Testis (tissue), 5 donors: ENCODE measurements around the gene MRPL41. TPM values are rescaled to one million over a fixed set of nuclear protein-coding genes. Genes with fewer than 3 reads are reported as not detected.

Source experiments
- DNase-seq: peaks from one replicate; pipeline ENCODE4 v3.0.0-alpha.2; 2019
- H3K27ac ChIP-seq, 2 donors: fragments of 200-600 bp; sonication (generic); one replicate each; pipeline ENCODE4 v1.5.1; 2019
- H3K27me3 ChIP-seq: fragments of 200-600 bp; sonication (generic); one replicate; pipeline ENCODE4 v1.5.1; 2019
- H3K36me3 ChIP-seq: fragments of 200-600 bp; sonication (generic); one replicate; pipeline ENCODE4 v1.5.1; 2017; ENCODE audit warnings: low read depth; ENCODE audit errors: missing control alignments
- H3K4me1 ChIP-seq: fragments of 200-600 bp; sonication (generic); one replicate; pipeline ENCODE4 v1.5.1; 2019
- H3K4me3 ChIP-seq, 2 donors: fragments of 200-600 bp; sonication (generic); one replicate each; pipeline ENCODE4 v1.5.1; 2017 to 2019
- H3K9me3 ChIP-seq: fragments of 200-600 bp; sonication (generic); one replicate; pipeline ENCODE4 v1.5.1; 2017
- POLR2A ChIP-seq: fragments of 450-650 bp; IDR thresholded peaks from one replicate; pipeline ENCODE4 v1.6.1; 2017; ENCODE audit warnings: antibody characterized with exemption, mild to moderate bottlenecking, moderate library complexity
- WGBS, 2 donors: methylation state at CpG; one replicate each; pipeline ENCODE4 v1.1.5; 2018; 5-methylcytosine and 5-hydroxymethylcytosine counted together
- intact Hi-C: fragments of 100-400 bp; cut with DNase I; formaldehyde crosslinking; loops from one replicate; pipeline ENCODE4 v1.15.1; 2023; ENCODE audit warnings: low total_unique reads
- long read RNA-seq, 2 donors: transcript quantifications; one replicate each; lab custom pipeline, GENCODE V29; 2026
- polyA plus RNA-seq: library from polyadenylated mRNA; stranded (reverse); fragments of 350-450 nt; fragmentation: Illumina TruSeq; extraction: RNeasy Lipid Tissue Mini Kit (QIAGEN cat#74804); gene quantifications from one replicate; pipeline ENCODE4 v1.2.3, GENCODE V29; 2014; ENCODE audit warnings: low read depth, low replicate concordance; ENCODE audit not compliant: insufficient read depth
- total RNA-seq, 2 donors: library from RNA; depleted of rRNA; stranded (reverse); fragments of >200 nt; gene quantifications; one replicate each; pipeline ENCODE4 v1.2.3, GENCODE V29; 2016
- TF ChIP-seq, protein P1 (sequence below), 3 experiments: fragments of 450-650 bp in 2 of 3; fragments of 200-600 bp in 1 of 3; sonication (generic) in 1 of 3; IDR thresholded peaks; one replicate each; pipeline ENCODE4 v1.5.1; 2016 to 2019; ENCODE audit warnings: antibody characterized with exemption in 3 of 3, mild to moderate bottlenecking in 2 of 3, moderate library complexity in 1 of 3

MRPL41 gene
- total RNA-seq (10 to 100 TPM; 29.8 to 55.0 TPM), polyA plus RNA-seq (25.9 TPM)
- long read RNA-seq, donor 1, transcript MRPL41-201 (2 exons, 1,262 nt), result major isoform, 61 of 70 reads
- long read RNA-seq, donor 1, partial matches to known transcripts, result 9 of 70 reads
- long read RNA-seq, donor 1, other reads (novel, unspliced or antisense), result 0 of 70 reads
- long read RNA-seq, donor 2, transcript MRPL41-201 (2 exons, 1,262 nt), result major isoform, 39 of 39 reads
- long read RNA-seq, donor 2, partial matches to known transcripts, result 0 of 39 reads
- long read RNA-seq, donor 2, other reads (novel, unspliced or antisense), result 0 of 39 reads

DNA sequence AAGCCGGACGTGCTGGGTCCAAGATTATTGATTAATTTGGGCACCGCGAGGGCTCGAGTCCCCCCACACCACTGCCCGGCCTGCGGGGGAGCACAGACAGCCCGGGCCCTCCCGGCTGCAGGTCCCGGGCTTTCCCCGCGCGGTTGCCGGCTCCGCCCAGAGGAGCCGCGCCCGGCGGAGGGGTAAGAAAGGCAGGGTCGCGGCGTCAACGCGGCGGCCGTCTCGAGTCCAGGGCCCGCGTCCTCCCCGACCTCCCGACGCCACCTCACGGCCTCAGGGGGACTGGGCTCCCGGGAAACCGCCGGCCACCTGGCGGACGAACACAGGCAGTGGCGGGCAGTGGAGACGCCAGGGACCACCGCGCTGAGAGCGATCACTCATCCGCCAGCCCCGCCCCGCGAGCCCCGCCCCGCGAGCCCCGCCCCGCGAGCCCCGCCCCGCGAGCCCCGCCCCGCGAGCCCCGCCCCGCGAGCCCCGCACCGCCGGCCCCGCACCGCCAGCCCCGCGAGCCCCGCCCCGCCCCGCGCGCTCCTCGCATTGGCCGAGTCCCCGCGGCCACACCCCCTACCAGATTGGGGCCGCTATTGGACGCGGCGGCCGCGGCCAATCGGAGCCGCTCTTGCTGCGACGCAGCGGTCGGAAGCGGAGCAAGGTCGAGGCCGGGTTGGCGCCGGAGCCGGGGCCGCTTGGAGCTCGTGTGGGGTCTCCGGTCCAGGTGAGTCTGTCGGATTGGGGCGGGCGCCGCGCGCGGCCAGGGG is at the start of gene MRPL41:
Gene MRPL41, plus strand, starts transcription at position 616 of the 758 bp plus-strand sequence. CDS start 203 bp downstream, outside the sequence.
- H3K27me3 ChIP-seq, result no peaks in the 10 kb centered on the region
- intact Hi-C loops, result no loop called here
- H3K4me1 ChIP-seq, result peaks cover 9% of the 10 kb centered on the region
- peak within 1 kb of the TSS; percentile 80 to 81 for H3K27ac ChIP-seq
- DNase-seq, result peak; percentile 90
- TF ChIP-seq, protein P1, sequence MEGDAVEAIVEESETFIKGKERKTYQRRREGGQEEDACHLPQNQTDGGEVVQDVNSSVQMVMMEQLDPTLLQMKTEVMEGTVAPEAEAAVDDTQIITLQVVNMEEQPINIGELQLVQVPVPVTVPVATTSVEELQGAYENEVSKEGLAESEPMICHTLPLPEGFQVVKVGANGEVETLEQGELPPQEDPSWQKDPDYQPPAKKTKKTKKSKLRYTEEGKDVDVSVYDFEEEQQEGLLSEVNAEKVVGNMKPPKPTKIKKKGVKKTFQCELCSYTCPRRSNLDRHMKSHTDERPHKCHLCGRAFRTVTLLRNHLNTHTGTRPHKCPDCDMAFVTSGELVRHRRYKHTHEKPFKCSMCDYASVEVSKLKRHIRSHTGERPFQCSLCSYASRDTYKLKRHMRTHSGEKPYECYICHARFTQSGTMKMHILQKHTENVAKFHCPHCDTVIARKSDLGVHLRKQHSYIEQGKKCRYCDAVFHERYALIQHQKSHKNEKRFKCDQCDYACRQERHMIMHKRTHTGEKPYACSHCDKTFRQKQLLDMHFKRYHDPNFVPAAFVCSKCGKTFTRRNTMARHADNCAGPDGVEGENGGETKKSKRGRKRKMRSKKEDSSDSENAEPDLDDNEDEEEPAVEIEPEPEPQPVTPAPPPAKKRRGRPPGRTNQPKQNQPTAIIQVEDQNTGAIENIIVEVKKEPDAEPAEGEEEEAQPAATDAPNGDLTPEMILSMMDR (IDR thresholded peaks at IDR 0.05), result peak in 2 of 3 experiments; percentile 19 to 60
- TF ChIP-seq POLR2A, result no peak
- WGBS, 2 donors, result 0% methylated on average over 4 to 41 of the region's 106 CpGs
- no peaks in the 10 kb centered on the region for H3K9me3 ChIP-seq
- peak within 1 kb of the TSS; percentile 71 to 83 for H3K4me3 ChIP-seq
- no peaks in the 10 kb centered on the region for H3K36me3 ChIP-seq

DNA sequence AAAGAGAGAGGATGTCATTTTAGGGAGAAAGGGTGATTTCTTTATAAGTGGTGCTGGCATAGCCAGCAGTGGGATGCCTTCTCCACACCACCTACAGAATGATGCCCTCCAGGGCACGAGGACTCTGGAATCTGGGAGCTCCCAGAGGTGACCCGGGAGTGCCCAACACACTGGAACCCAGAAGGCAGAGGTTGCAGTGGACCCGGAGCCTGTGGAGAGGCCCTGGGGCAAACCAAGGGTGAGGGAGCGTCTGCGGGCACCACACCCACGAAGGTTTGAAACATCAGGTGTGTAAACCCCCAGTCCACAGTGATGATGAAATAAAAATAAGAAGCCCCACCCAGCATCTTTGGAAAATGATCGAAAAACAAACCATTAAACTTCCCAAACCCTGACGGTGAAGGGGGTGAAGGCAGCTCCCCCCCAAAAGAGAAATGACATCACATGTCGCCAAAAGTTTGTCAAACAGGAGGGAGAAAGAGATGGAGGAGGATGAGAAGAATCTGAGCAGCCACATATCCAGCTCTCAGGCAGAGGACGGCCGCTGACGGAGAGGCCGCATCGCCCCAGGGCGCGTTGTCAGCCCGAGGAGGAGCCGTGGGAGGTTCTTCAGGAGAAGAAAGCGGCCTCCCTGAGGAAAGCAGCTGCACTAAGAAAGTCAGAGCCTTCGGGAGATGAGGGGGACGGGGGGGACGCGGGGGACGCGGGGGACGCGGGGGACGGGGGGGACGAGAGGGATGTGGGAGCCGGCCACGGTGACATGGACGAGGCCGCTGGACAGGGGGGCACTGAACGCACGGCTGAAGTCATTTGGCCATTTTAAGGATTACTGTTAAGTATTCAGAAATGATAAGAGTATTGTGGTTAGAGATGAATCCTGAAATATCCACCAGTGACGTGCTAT is 49.4 kb upstream of the MRPL41 start:
- Histone ChIP-seq H3K9me3 (no peaks in the 10 kb centered on the region), H3K4me1 (no peaks in the 10 kb centered on the region), H3K27ac (no peak overlapping the region), H3K4me3 (no peak overlapping the region), H3K36me3 (no peaks in the 10 kb centered on the region), H3K27me3 (no peaks in the 10 kb centered on the region)
- no peak for TF ChIP-seq POLR2A
- TF ChIP-seq, protein P1 (IDR thresholded peaks at IDR 0.05), result no peak
- intact Hi-C loops, result no loop called here
- WGBS, 2 donors, result 65 to 66% methylated on average over 25 to 34 of the region's 36 CpGs
- DNase-seq, result peak; percentile 38

DNA sequence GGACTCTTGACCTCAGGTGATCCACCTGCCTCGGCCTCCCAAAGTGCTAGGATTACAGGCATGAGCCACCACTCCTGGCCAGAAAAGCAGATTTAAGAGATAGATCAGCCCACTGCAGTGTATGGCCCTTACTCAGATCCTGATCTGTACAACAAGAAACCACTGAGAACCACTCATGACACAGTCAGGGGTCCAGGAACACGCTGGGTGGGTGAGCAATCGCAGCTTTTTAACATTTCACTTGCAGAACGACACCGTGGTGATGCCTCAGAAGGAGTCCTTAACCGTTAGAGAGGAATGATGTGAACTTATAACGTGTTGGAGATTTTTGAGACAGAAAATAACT is 47.3 kb upstream of the MRPL41 start:
- Histone ChIP-seq H3K9me3 (no peaks in the 10 kb centered on the region), H3K36me3 (no peaks in the 10 kb centered on the region), H3K27ac (no peak overlapping the region), H3K4me3 (no peak overlapping the region), H3K4me1 (no peaks in the 10 kb centered on the region), H3K27me3 (no peaks in the 10 kb centered on the region)
- 86 to 87% methylated on average over 7 of the region's 7 CpGs for WGBS, 2 donors
- no peak for DNase-seq
- TF ChIP-seq POLR2A, result no peak
- TF ChIP-seq, protein P1 (IDR thresholded peaks at IDR 0.05), result no peak
- intact Hi-C loops, result no loop called here

DNA sequence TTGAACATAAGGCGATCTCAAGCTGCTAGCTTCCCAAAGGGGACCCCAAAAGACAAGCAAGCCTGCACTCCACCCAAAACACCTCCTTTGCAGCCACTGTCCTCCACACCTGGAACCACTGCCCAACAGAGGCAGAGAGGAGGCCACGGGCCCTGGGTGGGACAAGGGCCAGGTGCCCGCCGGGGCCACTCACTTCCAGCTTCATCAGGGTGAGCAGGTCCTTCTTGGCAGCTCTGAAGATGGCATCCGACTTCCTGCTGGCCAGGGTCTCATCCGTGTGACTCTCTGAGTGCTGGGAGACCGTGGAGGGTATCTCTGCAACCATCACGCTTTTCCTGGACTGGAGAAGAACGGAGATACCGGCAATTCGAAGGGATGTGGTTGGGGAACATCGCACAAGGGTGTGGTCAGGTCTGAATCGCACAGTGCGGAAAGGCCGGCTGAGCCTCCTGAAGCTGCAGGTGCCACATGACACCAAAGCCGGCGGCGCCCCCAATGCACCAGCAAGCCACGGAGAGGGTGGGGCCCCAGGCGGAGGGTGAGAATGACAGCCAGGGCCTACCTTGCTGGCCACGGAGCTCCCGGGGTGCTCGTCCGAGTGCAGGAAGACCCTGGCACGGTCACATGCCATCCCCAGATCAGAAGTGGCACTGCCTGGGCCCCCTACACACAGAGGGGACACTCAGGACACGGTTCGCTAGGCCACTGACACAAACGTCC is 46.1 kb upstream of the MRPL41 start:
- no peaks in the 10 kb centered on the region for H3K9me3 ChIP-seq
- intact Hi-C loops, result no loop called here
- 94 to 96% methylated on average over 13 to 28 of the region's 28 CpGs for WGBS, 2 donors
- DNase-seq, result no peak
- H3K4me1 ChIP-seq, result no peaks in the 10 kb centered on the region
- H3K27ac ChIP-seq, result no peak overlapping the region
- H3K27me3 ChIP-seq, result no peaks in the 10 kb centered on the region
- TF ChIP-seq, protein P1 (IDR thresholded peaks at IDR 0.05), result no peak
- TF ChIP-seq POLR2A, result no peak
- no peaks in the 10 kb centered on the region for H3K36me3 ChIP-seq
- no peak overlapping the region for H3K4me3 ChIP-seq
